DMS79 (cell line): ENCODE measurements around the gene KIF19.

Source experiments
- DNase-seq: peaks from one replicate; lab custom pipeline; 2025; lab: John Stamatoyannopoulos, UW

Gene KIF19

GRCh38 chr17:74305865-74306654 is 20.0 kb upstream of the KIF19 start:
- DNase-seq = no peak

- DNase-seq = no peak
Observed at GRCh38 chr17:74307984-74308773, 17.8 kb upstream of the KIF19 start.

- no peak for DNase-seq
Observed at GRCh38 chr17:74309902-74310301, 16.1 kb upstream of the KIF19 start.

GRCh38 chr17:74314877-74315276 is 11.1 kb upstream of the KIF19 start:
- no peak for DNase-seq

GRCh38 chr17:74316220-74316619 is 9.8 kb upstream of the KIF19 start:
- no peak for DNase-seq

- DNase-seq = no peak
Observed at GRCh38 chr17:74317071-74317470, 9.0 kb upstream of the KIF19 start.

- no peak for DNase-seq
Observed at GRCh38 chr17:74318391-74318790, 7.6 kb upstream of the KIF19 start.

- DNase-seq = no peak
Observed at GRCh38 chr17:74324521-74324920, 1.5 kb upstream of the KIF19 start.

GRCh38 chr17:74325376-74325742 is 667 bp upstream of the KIF19 start:
- no peak for DNase-seq

GRCh38 chr17:74326506-74326905 is 480 bp downstream of the KIF19 start:
- no peak for DNase-seq

- no peak for DNase-seq
Observed at GRCh38 chr17:74328487-74328886, 2.5 kb downstream of the KIF19 start.

GRCh38 chr17:74329378-74329777 is 3.4 kb downstream of the KIF19 start:
- DNase-seq = no peak

GRCh38 chr17:74330446-74330845 is 4.4 kb downstream of the KIF19 start:
- no peak for DNase-seq

GRCh38 chr17:74332017-74332650 is 6.1 kb downstream of the KIF19 start:
- no peak for DNase-seq

- DNase-seq = peak; percentile 58
Observed at GRCh38 chr17:74332763-74333283, 6.8 kb downstream of the KIF19 start.

GRCh38 chr17:74334393-74335039 is 8.5 kb downstream of the KIF19 start:
- DNase-seq = no peak

GRCh38 chr17:74335529-74336062 is 9.6 kb downstream of the KIF19 start:
- DNase-seq = no peak

GRCh38 chr17:74336307-74336706 is 10.3 kb downstream of the KIF19 start:
- DNase-seq = no peak

GRCh38 chr17:74337834-74338500 is 11.9 kb downstream of the KIF19 start:
- no peak for DNase-seq

GRCh38 chr17:74339537-74340195 is 13.6 kb downstream of the KIF19 start:
- DNase-seq = no peak
